Fibroblast of villous mesenchyme (primary cell): ENCODE results near the gene PCDH17. TPM values are rescaled to one million over a fixed set of nuclear protein-coding genes. Genes with fewer than 3 reads are reported as not detected.

Source experiments
- DNase-seq: peaks from one replicate; pipeline ENCODE4 v3.0.0-alpha.2; 2010; ENCODE audit warnings: low read depth
- H3K4me3 ChIP-seq: 2 replicates; pipeline ENCODE4 v1.5.1; 2011; ENCODE audit warnings: low read depth, mild to moderate bottlenecking, low read length
- CTCF ChIP-seq: IDR thresholded peaks from 2 replicates; pipeline ENCODE4 v1.5.1; 2012; ENCODE audit warnings: low read depth, mild to moderate bottlenecking, low read length; ENCODE audit not compliant: insufficient read depth
- total RNA-seq: library from RNA; depleted of rRNA; stranded (reverse); fragments of >200 nt; gene quantifications from 2 replicates; pipeline ENCODE4 v1.2.3, GENCODE V29; 2012

PCDH17 gene
- total RNA-seq, 1 donor: 0.86 TPM

GRCh38 chr13:57630661-57631595, 616 bp upstream of the PCDH17 start:
- peak overlapping the region; percentile 33 for H3K4me3 ChIP-seq
- DNase-seq: no peak
- no peak for TF ChIP-seq CTCF

GRCh38 chr13:57632276-57633140, 964 bp downstream of the PCDH17 start:
- H3K4me3 ChIP-seq: no peak overlapping the region
- no peak for DNase-seq
- TF ChIP-seq CTCF: no peak

- TF ChIP-seq CTCF: no peak
- no peak overlapping the region for H3K4me3 ChIP-seq
- DNase-seq: no peak
These were observed 1.8 kb downstream of the PCDH17 start for GRCh38 chr13:57633141-57633949.

GRCh38 chr13:57633950-57634838, 2.6 kb downstream of the PCDH17 start:
- DNase-seq: no peak
- H3K4me3 ChIP-seq: no peak overlapping the region
- no peak for TF ChIP-seq CTCF

- no peak overlapping the region for H3K4me3 ChIP-seq
- no peak for TF ChIP-seq CTCF
- no peak for DNase-seq
These were observed 3.3 kb downstream of the PCDH17 start for GRCh38 chr13:57634839-57635165.
